GM18511 (cell line): Measurements from ENCODE around the gene LTBP2.

Experiments
- ATAC-seq: cut with Tn5 transposase; IDR thresholded peaks from one replicate; pipeline ENCODE4 v1.9.1; 2021; ENCODE audit warnings: mild to moderate bottlenecking, moderate library complexity; ENCODE audit not compliant: unreplicated experiment

LTBP2 gene

DNA sequence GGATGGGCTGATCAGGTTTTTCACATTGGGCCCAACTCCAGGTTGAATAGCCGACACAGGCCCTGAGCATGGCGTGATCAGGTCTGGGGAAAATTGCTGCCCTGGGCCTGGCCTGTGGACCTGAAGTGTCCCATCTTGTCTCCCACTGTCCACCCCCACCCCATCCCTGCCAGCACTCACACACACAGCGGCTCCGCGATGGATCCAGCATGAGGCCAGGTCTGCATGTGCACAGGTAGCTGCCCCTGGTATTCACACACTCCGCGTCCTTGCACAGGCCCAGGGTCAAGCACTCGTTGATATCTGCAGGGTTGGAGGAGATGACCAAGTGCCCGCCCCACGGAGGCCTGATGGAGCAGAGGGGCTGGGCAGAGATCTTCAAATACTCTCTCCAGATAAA lies 79.8 kb downstream of the LTBP2 start:
- no peak for ATAC-seq

GRCh38 chr14:74531467-74531866 lies 80.6 kb downstream of the LTBP2 start:
- ATAC-seq: no peak

DNA sequence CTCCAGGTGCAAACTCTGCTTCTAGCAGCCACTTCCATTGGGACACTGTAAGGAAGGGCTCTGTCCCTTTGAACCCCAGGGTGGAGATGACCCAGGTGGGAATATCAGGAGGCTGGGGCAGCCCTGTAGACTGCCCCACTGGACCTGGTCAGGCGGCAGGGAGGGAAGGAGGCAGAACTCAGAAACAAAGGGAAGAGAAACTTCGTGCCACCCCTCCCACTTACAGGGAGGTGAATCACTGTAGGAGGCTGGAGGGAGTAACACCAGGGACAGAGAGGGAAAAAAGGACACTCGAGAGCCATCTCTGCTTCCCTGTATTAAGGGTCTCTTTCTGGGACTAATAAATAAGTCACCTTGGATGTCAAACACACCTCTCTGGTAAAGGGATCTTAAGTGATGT lies 81.0 kb downstream of the LTBP2 start:
- ATAC-seq: no peak

DNA sequence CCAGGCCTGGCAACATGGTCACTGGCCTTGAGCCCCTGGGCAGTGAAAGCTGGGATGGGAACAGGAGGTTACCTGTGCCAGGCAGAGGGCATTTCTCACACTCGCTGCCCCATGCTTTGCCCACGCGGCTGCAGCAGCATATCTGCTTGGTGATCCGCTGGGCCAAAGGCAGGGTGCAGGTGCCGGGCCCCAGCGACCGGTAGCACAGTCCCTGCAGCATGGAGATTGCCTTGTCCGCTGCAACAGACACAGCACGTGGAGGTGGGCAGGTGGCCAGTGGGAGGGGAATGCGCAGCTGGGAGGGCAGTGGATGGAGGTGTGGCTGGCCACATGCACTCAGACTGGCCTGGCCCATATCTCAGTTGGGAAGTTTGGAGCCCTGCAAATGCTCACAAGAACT lies 83.2 kb downstream of the LTBP2 start:
- ATAC-seq: no peak

- ATAC-seq: no peak
Observed at GRCh38 chr14:74528406-74528805, 83.6 kb downstream of the LTBP2 start.

- no peak for ATAC-seq
Observed at GRCh38 chr14:74527736-74528280, 84.2 kb downstream of the LTBP2 start.

DNA sequence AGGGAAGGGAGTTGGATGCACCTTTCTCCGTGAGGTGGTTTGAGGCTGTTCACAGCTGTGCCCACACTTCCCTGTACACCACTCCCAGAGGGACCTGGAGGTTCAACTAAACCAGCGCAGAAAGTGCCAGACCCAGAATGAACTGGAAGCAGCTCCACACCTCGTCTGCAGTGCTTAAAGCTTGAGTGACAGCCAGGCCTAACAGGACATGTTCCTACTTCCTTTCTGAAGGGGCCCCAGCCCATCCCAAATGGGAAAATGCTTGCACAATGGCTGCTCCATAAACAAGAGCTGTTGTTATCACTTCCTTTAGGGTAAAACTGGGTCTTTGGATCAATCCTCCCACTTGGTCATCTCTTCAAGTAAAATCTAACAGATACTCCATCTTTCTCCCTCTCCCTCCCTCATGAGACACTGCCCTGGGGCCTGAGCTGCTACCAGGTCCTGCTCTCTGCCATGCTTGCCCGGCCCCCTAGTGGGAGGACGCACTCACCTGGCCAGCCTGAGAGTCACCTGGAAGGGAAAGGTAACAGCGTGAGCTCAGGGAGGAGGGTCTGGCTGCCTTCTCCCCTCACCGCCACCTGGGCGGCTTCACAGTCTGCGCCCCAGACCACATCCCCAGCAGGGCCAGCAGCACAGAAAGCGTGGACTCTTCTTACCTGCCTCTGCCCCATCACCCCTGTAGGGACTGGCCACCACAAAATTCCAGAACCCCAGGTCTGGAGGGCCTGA lies 85.0 kb downstream of the LTBP2 start:
- ATAC-seq: no peak

GRCh38 chr14:74525361-74525851 lies 86.6 kb downstream of the LTBP2 start:
- no peak for ATAC-seq

GRCh38 chr14:74524812-74525135 lies 87.3 kb downstream of the LTBP2 start:
- no peak for ATAC-seq

DNA sequence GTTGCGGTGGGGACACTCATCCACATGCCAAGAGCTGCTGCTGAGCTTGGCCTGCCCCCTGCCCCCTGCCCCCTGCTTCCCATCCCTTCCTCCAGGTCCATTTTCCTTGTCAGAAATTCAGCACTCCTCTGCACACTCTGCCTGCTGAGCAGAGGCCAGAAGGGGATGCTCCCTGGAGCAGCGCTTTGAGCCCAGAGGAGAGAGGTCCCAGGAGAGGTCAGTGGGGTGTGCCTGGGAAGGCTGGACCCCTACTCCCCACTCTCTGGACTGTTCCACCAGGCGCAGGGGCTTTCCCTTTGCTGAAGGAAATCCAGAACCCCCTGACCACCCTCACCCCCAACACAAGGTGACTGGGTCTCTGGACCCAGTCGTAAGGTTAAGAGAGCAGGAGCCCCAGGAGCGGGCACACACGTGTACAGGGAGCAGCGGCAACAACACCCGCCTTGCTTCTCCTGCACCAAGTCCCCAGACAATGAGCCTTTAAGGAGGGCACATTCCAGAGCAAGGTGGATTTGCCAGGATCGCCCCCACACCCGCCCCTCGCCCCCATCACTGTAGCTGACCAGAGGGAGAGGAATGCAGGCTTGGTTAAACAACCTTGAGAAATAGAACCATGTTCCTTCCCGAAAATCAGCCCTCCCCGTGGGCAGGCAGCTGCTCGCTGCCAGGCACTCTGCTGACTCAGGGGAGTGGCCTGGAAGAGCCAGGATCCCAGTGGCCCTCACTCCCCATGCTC lies 87.8 kb downstream of the LTBP2 start:
- ATAC-seq: no peak

- no peak for ATAC-seq
Observed at GRCh38 chr14:74522740-74523139, 89.3 kb downstream of the LTBP2 start.

DNA sequence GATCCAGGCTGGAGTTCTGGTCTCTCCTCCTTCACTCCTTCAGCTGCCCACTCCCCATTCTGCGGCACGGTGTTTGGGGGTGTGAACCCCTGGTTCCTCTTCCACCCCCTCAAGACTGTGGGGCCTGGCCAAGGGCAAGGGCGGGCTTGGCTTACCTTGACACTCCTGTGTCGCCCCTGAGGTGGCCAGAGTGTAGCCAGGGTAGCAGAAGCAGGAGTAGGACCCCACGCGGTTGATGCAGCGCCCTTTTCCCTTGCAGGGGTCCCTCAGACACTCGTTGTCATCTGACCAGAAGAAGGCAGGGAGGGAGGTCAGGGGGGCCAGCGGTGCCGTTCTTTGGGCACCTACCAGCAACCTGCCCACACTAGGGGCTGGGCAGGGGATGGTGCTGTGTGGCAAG lies 90.3 kb downstream of the LTBP2 start:
- no peak for ATAC-seq

GRCh38 chr14:74519316-74520074 lies 92.5 kb downstream of the LTBP2 start:
- no peak for ATAC-seq

GRCh38 chr14:74518221-74518620 lies 93.8 kb downstream of the LTBP2 start:
- no peak for ATAC-seq

DNA sequence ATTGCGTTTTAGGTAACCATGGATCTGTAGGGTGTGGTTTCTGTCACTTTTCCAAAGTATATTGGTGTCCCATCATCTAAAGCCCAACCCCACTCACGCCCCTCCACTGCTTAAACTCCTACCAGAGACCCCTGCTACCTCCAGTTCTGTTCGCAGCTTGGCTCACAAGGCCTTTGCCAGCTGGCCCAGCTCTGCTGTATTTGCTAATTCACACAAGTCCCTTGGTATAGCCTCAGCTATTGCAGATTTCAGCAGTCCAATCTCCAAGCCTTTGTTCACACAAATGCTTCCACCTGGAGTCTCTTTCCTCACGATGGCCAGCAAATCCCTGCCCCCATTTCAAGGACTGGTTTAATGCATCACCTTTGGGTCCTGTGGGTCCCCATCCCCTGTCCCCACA lies 94.3 kb downstream of the LTBP2 start:
- ATAC-seq: no peak

GRCh38 chr14:74516451-74517160 lies 95.4 kb downstream of the LTBP2 start:
- ATAC-seq: no peak

- no peak for ATAC-seq
Observed at GRCh38 chr14:74515891-74516412, 96.1 kb downstream of the LTBP2 start.

DNA sequence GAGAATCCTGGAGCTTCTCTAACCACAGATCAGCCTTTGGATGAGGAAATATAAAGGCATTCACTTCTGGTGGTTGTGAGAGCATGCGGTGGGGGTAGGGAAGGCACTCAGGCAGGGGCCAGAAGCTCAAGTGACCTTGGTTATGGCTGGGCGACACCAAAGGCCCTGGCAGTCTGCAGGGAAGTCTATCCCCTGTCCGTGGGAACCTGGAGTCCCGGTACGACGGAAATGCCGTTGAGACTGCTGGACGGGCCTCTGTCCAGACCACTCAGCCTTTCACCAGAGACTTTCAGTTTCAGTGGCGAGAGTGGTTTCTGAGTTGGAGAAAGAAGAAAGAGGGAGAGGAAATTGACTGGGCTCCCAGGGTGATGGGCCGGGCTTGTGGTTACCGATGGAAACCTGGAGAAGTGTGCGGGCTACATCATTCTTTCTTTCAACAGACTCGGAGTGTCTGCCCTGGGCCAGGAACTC lies 97.5 kb downstream of the LTBP2 start:
- no peak for ATAC-seq

DNA sequence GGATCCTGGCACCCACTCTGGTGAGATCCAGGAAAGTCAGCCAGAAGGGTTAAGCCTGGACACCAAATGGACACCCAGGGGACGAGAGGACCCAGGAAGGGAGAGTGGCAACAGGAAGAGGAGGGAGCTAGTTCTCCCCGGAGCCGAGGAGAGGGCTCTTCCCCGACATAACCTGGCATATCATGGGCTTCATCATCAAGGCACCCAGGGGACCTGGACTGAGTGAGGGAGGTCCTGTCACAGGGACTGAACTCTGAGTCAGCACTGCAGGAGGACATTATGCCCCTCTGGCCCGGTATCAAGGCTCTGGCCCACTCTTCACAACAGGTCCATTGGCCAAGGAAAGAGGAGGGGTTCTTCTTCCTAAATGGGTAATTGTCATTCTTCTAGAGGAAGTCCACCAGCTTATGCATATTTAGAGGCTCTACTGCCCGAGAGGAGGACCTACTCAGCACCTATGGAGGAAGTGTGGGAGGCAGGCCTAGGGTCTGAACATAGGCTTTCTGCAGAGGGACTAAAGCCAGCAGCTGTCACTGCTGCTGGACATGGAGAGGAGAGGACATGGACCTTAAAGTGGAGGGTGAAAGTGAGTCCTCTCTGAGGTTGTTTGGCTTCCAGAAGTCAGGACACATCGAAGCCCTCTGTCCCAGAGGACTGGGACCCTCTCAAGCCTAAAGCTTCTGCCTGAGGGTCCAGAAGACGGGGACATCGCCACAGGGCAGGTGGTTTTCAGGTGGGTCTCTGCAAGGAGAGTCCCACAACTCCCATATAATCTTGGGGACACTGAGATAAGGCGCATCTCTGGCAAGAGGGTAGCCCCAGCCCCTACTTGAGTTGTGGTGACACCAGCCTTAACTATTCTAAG lies 99.8 kb downstream of the LTBP2 start:
- no peak for ATAC-seq
